Astrocyte of the spinal cord (primary cell): Measurements from ENCODE around the gene TOR4A.

ENCODE experiments used
- DNase-seq: peaks from one replicate; pipeline ENCODE4 v3.0.0; 2011; ENCODE audit warnings: low read depth, low spot score
- H3K4me3 ChIP-seq: 2 replicates; pipeline ENCODE4 v1.5.1; 2011; ENCODE audit warnings: low read depth, mild to moderate bottlenecking, low read length, moderate library complexity
- CTCF ChIP-seq: IDR thresholded peaks from 2 replicates; pipeline ENCODE4 v1.5.1; 2012; ENCODE audit warnings: low read depth, mild to moderate bottlenecking, low read length, inconsistent platforms
- in situ Hi-C: cut with HindIII; loops from 2 replicates; pipeline ENCODE4 v1.10.0; 2017; ENCODE audit warnings: low sequenced_read_pairs

The TOR4A gene

GRCh38 chr9:137302449-137303150, 25.1 kb downstream of the TOR4A start:
- in situ Hi-C loops = no loop called here

GRCh38 chr9:137303151-137303892, 25.8 kb downstream of the TOR4A start:
- in situ Hi-C loops = no loop called here
- no peak for DNase-seq
- H3K4me3 ChIP-seq = no peak overlapping the region
- no peak for TF ChIP-seq CTCF

More at GRCh38 chr9:137302449-137303150, 25.1 kb downstream of the TOR4A start:
- H3K4me3 ChIP-seq = peak overlapping the region; percentile 20
- peak; percentile 35 for DNase-seq
- TF ChIP-seq CTCF = peak; percentile 56

- H3K4me3 ChIP-seq = no peak overlapping the region
- TF ChIP-seq CTCF = no peak
- DNase-seq = no peak
- in situ Hi-C loops = no loop called here
Measured at GRCh38 chr9:137303893-137304382, 26.4 kb downstream of the TOR4A start.

GRCh38 chr9:137304383-137305059, 27.0 kb downstream of the TOR4A start:
- TF ChIP-seq CTCF = no peak
- no peak for DNase-seq
- H3K4me3 ChIP-seq = no peak overlapping the region
- in situ Hi-C loops = no loop called here

GRCh38 chr9:137305060-137305797, 27.7 kb downstream of the TOR4A start:
- peak; percentile 19 for TF ChIP-seq CTCF
- H3K4me3 ChIP-seq = no peak overlapping the region
- DNase-seq = peak; percentile 39
- in situ Hi-C loops = no loop called here

- in situ Hi-C loops = no loop called here
- H3K4me3 ChIP-seq = no peak overlapping the region
- TF ChIP-seq CTCF = no peak
- DNase-seq = no peak
Measured at GRCh38 chr9:137305798-137306065, 28.2 kb downstream of the TOR4A start.
